ENCODE data around the gene GTF3C5.
A peak's percentile ranks its signal among the peaks of the same experiment; 100 is the strongest.

GTF3C5 gene

GRCh38 chr9:133031496-133031911 lies 707 bp downstream of the GTF3C5 start:
- no peak for DNase-seq

DNA sequence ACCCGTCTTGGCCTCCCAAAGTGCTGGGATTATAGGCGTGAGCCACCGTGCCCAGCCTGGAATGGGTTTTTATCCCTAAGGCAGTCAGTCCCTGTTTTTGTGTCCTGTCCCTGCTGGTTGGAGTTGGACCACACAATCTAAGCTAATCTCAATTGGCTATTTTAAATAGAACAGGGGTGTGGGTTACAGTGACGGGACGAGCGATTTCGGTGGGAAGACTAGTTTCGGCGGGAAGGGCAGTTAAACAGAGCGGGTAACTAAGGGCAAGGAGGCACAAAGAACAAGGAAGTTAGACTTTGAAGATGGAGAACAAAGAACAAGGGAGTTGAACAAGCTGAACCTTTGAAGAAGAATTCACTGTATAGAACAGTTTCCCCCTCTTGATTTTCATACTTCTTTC lies 1.4 kb downstream of the GTF3C5 start:
- DNase-seq = no peak

GRCh38 chr9:133035669-133036068 lies 4.9 kb downstream of the GTF3C5 start:
- no peak for DNase-seq

- no peak for DNase-seq
Measured at GRCh38 chr9:133037775-133038515, 7.1 kb downstream of the GTF3C5 start.

- peak; percentile 42 for DNase-seq
Measured at GRCh38 chr9:133040892-133041479, 10.2 kb downstream of the GTF3C5 start.

- no peak for DNase-seq
Measured at GRCh38 chr9:133041958-133042357, 11.2 kb downstream of the GTF3C5 start.

DNA sequence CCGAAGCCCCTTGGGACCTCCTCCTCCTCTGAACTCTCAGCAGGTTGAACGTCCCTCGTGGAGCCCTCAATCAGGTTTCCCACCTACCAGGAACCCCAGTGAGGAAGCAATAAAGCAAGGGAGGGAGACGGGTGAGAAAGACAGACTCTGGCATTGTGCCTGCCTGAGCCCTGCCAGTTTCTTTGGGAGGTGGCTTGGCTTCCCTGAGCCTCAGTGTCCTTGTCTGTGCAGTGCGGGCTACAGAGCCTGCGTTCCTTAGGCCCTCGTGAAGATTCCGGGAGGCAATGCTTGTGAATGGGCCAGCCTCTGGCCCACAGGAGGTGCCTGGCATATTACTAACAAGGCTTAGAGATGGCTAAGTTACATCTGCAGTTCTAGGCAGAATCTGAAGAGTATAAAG lies 11.9 kb downstream of the GTF3C5 start:
- DNase-seq = no peak

DNA sequence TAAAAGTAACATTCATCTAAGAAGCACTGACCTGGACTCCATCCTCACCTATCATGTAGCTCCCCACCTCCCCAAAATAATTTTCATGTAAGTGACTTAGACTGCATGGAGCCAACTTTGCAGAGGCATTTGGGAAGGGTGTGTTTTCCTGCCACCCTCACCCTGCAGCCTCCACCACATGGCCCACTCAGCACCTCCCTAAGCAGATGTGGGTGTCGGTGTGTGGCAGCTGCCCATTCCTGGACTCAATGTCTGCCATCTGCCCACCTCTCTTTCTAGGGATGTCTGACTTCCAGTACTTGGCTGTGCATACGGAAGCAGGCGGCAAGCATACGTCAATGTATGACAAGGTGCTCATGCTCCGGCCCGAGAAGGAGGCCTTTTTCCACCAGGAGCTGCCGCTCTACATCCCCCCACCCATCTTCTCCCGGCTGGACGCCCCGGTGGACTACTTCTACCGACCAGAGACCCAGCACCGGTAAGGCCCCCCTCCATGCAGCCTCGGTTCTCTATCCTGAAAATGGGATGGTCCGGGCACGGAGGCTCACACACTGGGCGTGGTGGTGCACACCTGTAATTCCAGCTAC lies 12.7 kb downstream of the GTF3C5 start:
- DNase-seq = no peak

- DNase-seq = no peak
Measured at GRCh38 chr9:133044125-133044524, 13.3 kb downstream of the GTF3C5 start.

DNA sequence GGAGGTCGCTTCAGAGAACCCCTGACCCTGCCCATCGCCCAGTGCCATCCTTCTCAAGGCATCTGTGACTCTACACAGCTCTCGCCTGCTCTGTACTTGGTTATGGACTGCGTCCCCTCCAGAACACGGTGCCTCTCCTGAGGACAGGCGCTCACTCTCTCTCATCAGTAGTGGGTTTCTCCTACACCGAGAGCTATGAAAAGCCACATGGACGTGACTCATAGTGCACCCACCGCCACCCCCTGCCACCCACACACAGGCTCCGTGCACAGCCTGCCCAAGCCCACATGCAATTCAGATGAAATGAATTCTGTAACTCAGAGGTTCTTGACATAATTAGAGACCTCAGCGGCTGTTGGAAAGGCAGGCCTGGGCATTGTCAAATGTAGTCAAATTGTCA lies 13.9 kb downstream of the GTF3C5 start:
- DNase-seq = no peak

- no peak for DNase-seq
Measured at GRCh38 chr9:133045132-133045531, 14.3 kb downstream of the GTF3C5 start.

DNA sequence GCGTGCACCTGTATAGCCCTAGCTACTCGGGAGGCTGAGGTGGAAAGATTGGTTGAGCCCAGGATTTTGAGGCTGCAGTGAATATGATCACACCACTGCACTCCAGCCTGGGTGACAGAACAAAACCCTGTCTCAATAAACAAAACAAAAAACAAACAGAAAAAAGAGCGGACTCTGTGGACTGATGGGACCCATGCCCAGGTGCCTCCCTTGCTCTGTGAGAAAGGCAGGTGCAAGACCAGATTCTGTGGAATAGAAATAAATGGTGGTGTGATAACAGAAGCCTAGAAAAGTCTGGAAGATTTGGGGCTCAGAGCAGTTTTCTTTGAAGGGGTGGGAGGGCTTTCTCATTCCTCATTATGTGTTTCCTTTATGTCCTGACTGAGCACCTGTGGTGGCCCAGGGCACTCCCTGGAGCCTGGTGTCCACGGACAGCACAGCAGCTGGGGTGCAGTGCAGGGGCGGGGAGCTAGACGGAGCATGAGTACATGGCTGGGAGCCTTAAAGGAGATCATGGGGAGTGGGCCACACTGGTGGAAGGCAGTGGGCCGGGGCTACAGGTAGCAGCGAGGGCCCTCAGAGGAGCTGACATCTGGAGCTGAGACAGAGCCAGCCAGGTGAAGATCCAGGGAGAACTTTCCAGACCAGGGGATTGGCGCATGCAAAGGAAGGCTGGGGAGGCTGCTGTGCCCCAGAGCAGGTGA lies 15.6 kb downstream of the GTF3C5 start:
- DNase-seq = no peak

DNA sequence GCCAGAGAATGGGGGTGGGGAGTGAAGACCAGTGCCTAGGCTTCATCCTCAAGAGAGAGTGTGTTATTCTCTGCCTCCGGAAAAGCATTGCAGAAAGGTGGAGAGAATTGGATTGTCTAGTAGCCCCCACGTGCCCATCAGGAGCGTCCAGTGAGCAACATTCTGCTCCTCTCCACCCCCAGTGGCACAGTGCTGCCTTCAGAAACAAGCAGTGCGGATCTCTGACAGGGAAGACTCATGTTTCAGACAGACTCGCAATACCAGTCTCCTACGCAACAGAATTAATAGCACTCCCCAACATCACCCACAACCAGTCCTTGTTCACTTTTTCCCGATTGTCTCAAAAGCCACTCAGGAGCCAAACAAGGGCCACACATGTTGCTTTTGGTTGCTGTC lies 16.1 kb downstream of the GTF3C5 start:
- DNase-seq = no peak

DNA sequence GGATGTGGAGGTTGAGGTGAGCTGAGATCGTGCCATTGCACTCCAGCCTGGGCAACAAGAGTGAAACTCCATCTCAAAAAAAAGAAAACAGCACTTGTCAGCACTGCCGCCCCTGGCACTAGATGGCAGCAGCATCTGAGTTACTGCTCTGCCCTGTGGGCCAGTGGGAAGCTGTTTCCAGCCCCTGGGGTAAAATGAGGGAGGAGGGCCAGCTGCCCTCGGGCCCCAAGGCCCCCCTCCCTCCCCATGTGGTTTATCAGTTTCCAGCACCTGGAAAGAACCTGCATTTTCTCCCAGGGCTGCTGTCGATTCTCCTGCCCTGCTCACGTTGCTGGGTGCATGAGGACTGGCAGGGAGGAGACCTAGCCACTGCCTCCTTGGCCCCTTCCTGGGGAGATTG lies 17.8 kb downstream of the GTF3C5 start:
- peak; percentile 27 for DNase-seq

DNA sequence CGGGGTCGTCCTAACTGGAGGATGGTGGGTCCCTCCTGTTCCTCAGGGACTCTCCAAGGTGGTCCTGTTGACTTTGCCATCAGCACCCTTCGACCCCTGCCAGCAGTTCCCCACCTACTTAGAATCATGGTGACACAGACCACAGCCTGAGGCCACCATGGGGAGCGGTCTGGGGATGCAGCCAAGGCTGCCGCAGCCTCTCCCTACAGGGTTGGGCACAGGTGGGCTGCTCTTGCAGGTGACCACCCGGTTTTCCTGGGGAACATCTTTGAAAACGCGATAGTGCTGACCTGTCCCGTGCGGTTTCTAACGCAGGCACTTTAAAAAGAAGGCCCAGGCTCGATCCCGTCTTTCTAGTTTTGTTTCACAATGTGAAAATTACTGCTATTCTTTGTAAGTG lies 18.2 kb downstream of the GTF3C5 start:
- DNase-seq = no peak

DNA sequence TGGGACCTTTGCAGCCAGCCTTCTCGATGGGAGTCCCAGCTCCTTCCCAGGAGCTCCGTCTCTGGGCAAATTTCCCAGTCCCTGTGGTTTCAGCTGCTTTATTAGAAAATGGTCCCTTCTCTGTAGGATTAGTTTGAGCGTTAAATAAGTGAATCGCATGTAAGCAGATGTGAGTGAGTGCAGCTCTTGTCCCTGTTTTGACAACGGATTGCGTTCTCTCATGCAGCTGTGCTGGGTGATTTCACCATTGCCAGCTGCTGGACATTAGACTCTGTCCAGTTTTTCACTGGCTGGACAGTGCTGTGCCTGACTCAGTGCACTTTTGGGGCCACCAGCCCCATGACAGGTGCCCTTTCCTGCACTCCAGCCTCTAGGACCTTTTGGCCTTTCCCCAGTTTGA lies 19.3 kb downstream of the GTF3C5 start:
- DNase-seq = no peak

GRCh38 chr9:133050781-133051180 lies 20.0 kb downstream of the GTF3C5 start:
- DNase-seq = no peak

DNA sequence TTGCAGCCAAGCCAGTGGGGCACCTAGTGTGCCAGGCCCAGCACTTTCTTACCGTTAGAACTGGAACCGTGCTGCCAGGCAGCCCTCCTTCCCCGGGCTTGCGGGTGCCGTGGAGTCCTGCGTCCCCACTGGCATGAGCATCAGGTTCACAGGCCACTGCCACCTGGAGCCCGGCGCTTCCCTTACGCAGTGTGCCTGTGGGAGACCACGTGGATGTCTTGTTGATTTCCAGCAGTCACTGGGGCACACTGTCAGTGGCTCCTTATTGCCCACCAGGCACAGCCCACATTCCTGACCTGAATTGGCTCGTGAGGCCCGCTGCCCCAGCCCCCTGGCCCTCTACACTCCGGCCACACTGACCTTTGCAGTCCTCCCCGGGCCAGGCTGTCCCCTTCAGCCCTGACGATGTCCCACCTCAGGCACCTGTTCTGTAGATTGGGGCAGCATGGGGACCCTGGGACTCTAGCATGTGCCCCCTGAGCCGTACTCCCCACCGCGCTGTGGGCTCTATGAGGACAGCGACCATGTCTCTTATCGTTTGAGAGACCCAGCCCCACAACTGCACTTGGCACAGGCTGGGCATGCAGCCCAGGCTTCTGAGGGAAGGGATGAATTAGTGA lies 20.6 kb downstream of the GTF3C5 start:
- DNase-seq = no peak

DNA sequence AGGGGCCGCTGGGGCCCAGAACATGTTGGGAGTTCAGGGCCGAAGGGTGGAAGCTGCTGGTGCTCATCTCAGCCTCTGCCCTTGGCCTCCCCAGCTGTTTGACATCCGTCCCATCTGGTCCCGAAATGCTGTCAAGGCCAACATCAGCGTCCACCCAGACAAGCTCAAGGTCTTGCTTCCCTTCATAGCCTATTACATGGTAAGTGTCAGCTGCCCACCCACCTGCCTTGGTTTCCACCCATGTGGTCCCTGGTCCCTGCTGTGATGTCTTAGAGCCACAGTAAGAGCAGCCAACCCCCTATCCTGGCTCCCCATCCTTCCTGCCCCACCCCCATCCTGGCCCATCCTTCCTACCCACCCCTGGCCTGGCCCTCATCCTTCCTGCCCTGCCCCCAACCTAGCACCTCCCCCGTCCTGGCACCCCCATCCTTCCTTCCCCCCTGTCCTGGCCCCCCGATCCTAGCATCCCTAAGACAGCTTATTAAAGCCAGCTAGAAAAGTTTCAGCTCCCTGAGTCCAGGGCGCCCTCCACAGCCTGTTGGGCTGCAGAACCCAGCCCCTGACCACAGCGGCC lies 21.3 kb downstream of the GTF3C5 start:
- no peak for DNase-seq

- DNase-seq = no peak
Measured at GRCh38 chr9:133054194-133054890, 23.5 kb downstream of the GTF3C5 start.

DNA sequence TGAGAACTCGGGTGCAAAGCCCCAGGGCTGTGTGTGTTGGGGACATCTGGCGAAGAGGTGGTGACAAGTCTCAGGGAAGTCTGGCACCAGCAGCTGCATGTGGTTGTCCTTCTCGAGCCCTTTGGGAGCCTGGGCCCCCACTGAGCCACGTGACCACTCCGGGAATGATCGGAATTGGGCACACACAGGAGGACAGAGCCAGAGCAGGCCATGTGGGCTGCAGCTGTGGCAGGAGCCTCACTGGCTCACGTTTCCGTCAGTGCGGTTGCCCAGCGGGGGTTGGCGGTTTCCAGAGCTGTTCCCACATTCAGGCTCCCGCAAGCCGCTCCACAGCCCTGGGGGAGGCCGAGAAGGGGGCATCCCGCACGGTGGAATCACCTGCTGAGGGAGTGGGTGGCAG lies 24.2 kb downstream of the GTF3C5 start:
- DNase-seq = no peak

GRCh38 chr9:133055788-133056420 lies 25.1 kb downstream of the GTF3C5 start:
- no peak for DNase-seq
